ENCODE measurements around the gene PALB2.

DNA sequence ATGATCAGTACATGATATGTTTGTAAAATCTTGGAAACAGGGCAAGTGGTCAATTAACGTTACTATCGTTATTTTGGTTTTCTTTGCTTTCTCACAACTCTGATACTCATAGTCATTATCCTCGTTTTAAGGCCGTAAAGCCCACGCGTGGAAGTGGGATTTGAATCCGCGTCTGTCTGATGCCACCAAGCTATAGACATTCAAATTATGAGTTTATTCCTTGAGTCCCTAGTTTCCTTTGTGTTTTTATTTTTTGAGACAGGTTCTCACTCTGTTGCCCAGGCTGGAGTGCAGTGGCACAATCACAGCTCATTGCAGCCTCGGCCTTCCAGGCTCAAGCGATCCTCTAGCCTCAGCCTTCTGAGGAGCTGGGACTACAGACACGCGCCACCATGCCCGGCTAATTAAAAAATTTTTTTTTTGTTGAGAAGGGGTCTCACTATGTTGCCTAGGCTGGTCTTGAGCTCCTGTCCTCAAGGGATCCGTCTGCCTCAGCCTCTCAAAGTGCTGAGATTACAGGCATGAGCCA lies 1.2 kb upstream of the PALB2 start:
- TF ChIP-seq, protein P1, sequence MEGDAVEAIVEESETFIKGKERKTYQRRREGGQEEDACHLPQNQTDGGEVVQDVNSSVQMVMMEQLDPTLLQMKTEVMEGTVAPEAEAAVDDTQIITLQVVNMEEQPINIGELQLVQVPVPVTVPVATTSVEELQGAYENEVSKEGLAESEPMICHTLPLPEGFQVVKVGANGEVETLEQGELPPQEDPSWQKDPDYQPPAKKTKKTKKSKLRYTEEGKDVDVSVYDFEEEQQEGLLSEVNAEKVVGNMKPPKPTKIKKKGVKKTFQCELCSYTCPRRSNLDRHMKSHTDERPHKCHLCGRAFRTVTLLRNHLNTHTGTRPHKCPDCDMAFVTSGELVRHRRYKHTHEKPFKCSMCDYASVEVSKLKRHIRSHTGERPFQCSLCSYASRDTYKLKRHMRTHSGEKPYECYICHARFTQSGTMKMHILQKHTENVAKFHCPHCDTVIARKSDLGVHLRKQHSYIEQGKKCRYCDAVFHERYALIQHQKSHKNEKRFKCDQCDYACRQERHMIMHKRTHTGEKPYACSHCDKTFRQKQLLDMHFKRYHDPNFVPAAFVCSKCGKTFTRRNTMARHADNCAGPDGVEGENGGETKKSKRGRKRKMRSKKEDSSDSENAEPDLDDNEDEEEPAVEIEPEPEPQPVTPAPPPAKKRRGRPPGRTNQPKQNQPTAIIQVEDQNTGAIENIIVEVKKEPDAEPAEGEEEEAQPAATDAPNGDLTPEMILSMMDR (conservative IDR thresholded peaks at IDR 0.05) = no peak
- TF ChIP-seq EZH2 (IDR thresholded peaks at IDR 0.05; ENCODE audit: low read depth) = no peak
